Daoy (cell line): Measurements from ENCODE around the gene PLEKHD1. TPM values are rescaled to one million over a fixed set of nuclear protein-coding genes. Genes with fewer than 3 reads are reported as not detected.
"Not testable (repeated sequence)": the region's sequence is repeated elsewhere in the genome, so short reads cannot be mapped to it uniquely, and the experiment has no call there.

Source experiments
- DNase-seq: peaks from one replicate; pipeline ENCODE4 v3.0.0-alpha.2; 2015; ENCODE audit warnings: low read depth
- total RNA-seq: library from RNA; depleted of rRNA; stranded (reverse); fragments of >200 nt; shearing (Covaris generic); gene quantifications from 2 replicates; pipeline ENCODE4 v1.2.3, GENCODE V29; 2014

PLEKHD1 gene
- total RNA-seq, 1 experiment from 2014 or later = 0.06 TPM

GRCh38 chr14:69481815-69482568 is 2.5 kb upstream of the PLEKHD1 start:
- DNase-seq = no peak

DNA sequence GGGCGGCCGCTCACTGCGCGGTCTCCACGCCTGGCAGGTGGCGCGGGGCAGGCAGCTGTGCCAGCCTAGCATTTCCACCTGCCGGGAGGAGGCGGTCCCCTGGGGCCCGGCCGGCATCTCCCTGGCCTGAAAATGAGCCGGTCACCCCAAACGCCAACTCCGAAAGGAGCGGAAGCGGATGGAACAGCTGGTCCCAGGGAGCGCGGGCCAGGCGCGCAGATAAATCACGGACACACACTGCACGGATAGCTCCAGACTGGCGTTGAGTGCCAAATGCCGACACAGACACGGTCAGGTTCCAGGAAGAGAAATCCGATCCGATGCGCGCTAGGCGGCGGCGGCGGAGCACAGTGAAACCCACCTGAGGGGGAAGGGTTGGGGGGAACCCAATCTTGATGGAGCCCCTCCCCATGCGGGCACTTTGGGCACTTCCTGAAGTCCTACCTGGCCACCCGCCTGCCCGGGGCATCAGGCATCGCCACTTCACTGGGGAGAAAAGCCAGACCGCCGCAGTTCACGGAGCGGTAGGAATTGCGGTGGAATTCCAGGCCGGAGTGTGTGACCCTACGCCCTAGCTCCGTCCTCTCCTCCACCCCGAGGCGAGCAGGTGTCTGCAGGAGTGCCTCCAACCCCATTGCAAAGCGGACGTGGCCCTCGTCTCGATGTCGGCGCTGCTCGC is 624 bp upstream of the PLEKHD1 start:
- DNase-seq = peak; percentile 28

DNA sequence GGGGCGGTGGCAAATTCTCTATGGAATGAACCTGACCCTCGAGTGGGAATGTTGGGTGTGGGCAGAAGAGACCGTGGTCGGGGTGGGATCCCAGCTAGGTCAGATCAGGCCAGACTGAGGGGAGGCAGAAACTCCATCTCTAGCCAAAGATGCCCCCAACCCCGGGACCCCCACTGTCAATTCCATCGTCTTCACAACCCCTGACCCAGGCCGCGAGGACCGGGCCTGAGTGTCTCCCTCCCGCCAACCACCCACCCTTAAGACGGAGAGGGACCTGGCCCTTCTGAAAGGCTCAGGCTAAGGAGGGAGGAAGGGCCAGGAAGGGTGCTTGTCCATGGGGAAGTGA is 760 bp downstream of the PLEKHD1 start:
- no peak for DNase-seq

GRCh38 chr14:69485701-69486100 is 1.2 kb downstream of the PLEKHD1 start:
- DNase-seq = no peak

DNA sequence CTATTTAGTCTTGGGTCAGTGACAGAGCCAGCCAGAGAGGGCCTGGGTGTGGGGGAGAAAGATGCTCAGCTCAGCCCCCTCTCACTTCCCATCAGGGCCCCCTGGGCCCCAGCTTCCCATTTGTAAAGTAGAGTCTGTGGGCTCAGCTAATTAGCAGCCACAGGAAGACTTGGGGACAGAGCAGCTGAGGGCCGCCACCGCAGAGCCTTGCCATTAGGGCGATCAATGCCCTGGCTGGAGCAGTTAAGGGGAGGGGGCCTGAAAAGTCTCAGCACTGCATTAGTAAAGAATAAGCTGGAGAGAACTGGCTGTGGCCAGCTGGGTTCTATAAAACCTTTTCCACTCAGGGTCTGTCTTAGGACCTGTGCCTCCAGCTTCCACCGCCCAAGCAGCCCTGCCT is 2.7 kb downstream of the PLEKHD1 start:
- no peak for DNase-seq

DNA sequence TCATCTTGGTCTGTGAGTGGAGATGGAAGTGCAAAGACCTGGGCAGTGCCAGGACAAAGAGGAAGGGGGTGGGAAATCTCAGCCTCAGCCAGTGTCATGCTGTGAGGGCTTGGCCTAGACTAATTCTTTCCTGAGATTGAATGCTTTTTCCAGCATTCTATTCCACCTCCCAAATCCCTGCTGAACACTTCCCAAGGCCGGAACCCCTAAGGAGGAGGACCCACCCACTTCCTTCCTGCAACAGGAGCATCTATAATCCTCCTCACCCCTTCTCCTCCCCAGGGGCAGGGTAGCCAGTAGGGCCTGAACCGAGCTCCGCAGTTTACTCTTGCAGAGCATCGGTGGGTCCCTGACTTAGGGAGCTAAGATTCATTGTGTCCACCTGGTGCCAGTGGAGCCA is 3.2 kb downstream of the PLEKHD1 start:
- no peak for DNase-seq

DNA sequence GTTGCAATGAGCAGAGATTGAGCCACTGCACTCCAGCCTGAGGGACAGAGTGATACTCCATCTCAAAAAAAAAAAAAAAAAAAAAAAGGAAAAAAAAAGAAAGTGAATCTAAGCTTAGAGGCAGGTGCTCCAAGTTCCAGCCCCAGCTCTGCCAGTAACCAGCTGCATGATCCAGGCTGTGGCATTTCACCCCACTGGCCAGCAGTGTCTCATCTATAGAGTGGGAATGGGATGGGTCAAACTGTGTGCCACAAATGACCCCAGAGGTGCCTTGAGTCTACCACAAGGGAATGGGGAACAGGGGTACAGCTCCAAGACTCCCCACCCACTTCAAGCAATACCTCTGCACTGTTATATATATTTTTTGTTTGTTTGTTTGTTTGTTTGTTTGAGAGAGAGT is 5.0 kb downstream of the PLEKHD1 start:
- no peak for DNase-seq

DNA sequence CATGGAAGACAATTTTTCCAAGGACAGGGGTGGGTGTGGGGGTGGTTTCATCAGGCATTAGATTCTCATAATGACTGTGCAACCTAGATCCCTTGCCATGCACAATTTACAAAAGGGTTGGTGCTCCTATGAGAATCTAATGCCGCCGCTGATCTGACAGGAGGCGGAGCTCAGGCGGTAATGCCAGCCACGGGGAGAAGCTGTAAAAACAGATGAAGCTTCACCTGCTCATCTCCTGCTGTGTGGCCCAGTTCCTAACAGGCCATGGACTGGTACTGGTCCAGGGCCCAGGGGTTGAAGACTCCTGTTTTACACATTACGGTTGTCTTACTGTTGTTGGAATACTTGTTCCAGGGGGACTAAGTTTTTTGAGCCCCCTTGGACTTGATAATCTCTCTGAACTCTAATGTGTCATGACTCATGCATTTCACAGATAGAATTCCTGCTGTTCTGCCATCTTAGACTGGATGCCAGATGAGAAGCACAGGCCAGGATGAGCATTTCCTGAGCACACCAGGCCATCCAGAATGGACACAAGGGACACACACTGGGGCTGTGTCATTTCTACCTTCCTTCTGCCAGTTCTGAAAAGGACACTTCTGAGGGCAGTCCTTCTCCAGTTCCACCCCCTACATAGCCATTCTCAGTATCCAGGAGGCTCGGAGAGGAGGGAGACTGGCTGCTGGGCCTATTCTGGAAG is 5.8 kb downstream of the PLEKHD1 start:
- no peak for DNase-seq

DNA sequence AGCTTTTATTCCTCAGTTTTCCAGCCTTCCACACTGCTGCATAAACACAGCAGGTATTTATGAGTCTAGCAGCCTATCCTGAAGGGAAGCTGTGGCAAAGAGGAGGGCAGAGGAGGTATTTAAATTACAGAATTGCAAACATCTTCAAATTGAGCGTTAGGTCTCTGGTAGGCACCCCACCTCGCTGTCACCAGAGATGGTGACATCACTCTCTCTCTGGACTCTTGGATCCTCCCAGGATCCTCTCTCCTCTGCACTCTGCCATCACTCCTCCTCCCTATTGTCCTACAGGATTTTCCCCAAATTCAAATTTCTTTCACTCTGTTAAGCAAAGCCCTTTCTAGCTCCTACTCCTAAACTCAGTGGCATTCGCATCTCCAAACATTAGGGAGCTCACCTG is 6.7 kb downstream of the PLEKHD1 start:
- no peak for DNase-seq

DNA sequence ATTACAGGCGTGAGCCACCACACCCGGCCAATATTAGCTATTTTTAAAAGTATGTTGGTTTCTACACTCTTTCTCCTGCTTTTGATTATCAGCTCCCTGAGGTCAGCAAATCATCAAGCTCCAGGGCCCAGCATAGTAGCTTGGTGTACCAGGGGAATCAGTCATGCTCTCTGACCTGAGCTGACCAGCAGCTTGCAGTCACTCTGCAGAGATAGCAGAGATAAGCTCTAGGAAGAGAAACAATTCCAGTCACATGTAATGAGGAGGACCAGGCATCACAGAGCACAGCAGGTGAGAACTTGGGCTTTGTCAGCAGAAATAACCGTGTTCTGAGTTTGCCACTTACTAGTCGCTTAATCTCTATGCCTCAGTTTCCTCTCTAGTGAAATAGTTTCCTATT is 8.5 kb downstream of the PLEKHD1 start:
- no peak for DNase-seq

DNA sequence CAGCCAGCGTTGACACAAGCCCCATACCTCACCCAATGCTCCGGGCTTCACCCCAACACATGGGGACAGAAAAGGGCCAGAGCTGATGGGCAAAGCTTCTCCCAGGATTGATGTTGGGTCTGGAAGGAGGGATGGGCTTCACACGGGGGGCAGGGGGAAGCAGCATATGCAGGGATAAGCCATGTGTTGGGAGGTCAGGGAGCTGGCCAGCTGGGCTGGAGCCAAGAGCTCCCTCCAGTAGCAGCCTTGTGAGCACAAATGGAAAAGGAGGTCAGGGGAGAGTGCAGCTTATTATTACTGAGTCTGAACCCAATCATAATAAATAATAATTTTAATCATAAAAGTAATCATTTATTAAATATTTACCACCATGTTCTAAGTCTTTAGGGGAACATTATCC is 9.3 kb downstream of the PLEKHD1 start:
- DNase-seq = no peak

GRCh38 chr14:69495341-69495921 is 10.9 kb downstream of the PLEKHD1 start:
- no peak for DNase-seq

DNA sequence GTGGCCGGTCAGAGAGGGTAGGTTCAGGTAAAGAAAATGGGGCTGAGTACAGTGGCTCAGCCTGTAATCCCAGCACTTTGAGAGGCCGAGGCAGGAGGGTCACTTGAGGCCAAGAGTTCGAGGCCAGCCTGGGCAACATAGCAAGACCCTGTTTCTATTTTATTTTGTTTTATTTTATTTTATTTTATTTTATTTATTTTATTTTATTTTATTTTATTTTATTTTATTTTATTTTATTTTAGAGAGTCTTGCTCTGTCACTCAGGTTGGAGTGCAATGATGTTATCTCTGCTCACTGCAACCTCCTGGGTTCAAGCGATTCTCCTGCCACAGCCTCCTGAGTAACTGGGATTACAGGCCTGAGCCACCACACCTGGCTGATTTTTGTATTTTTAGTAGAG is 13.3 kb downstream of the PLEKHD1 start:
- DNase-seq = not testable (repeated sequence)

DNA sequence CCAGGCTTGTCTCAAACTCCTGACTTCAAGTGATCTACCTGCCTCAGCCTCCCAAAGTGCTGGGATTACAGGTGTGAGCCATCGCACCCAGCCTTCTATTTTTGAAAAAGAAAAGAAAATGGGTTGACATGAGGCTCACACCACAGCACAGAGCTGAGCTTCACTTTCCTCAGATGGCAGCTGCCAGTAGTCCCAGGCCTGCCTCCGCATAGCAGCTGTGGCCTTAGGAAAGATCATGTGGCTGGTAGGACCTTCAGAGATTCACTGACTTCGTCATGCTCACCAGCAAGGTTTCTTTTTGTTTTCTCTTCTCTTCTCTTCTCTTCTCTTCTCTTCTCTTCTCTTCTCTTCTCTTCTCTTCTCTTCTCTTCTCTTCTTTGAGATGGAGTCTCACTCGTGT is 13.8 kb downstream of the PLEKHD1 start:
- not testable (repeated sequence) for DNase-seq

- no peak for DNase-seq
These were observed 14.9 kb downstream of the PLEKHD1 start for GRCh38 chr14:69499436-69499835.

DNA sequence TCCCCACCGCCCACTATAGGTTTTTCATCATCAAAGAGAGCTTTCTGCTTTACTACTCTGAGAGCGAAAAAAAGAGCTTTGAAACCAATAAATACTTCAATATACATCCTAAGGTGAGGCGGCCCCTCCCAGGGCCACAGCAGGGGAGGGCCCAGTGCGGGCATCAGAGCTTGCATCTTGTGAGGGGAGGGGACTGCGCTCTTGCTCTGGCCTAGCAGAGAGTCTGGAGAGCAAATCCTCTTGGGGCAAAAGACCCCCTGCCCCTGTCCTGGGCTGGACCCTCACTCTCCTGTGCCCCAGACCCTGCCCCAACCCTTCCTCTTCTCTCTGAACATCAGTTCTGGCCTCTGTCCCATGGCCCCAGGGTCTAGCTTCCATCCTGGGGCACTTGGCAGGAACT is 15.6 kb downstream of the PLEKHD1 start:
- DNase-seq = no peak

DNA sequence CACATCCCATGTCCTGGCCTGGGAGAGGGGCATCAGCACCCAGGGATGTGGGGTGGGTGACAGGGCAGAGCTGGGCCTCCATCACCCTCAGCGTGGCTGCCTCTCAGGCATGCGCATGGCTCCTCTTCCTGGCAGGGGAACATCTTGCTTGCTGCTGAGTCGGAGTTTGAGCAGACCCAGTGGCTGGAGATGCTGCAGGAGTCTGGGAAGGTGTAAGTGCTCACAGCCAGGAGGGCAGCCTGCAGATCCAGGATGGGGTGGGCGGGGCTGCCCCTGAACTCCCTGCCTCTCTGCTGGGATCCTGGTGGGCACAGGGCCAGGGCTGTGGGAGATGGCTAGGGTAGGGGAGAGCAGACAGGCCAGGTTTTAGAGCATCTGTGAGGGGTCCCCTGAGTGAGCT is 16.2 kb downstream of the PLEKHD1 start:
- no peak for DNase-seq

- DNase-seq = peak; percentile 40
These were observed 16.9 kb downstream of the PLEKHD1 start for GRCh38 chr14:69501423-69501838.

- no peak for DNase-seq
These were observed 20.2 kb downstream of the PLEKHD1 start for GRCh38 chr14:69504775-69505174.

DNA sequence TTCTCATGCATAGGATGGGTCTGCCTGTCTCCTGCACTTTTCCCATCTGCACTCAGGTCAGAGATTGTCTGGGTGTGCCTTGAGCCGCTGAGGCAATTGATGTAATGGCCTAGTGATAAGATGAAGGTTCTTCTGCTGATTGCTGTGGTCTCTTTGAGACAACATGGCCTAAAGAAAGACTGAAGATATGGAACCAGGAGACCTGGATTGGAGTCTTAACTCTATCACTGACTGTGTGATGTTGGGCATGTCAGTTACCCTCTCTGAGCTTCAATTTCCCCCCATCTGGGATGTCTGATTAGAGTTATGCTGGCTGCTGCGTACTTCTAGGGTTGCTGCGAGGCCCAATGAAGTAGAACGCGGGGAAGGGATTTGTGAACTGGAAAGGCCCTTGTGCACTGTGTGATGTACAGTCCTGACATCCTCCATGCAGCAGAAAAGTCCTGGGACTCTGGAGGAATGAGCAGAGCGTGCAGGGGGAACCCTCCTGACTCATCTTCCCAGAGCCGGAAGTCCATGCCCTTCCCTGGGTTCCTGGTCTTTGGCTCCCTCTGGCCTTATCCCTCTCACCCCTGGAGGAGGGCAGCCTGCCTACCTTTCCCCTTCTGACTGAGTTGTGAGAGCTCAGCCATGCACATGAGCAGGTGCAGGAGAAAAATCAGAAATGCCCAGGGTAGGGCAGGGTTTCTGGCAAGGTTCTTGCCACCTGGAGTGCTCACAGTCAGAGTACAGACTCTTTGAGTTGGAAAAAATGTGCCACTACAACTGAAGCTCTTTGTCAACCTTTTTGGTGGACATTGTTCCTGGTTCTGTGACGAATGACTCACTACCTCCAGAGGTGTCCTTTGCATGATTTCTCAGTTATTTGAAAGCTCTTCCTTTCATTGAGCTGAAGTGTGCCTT is 21.1 kb downstream of the PLEKHD1 start:
- DNase-seq = peak; percentile 41

DNA sequence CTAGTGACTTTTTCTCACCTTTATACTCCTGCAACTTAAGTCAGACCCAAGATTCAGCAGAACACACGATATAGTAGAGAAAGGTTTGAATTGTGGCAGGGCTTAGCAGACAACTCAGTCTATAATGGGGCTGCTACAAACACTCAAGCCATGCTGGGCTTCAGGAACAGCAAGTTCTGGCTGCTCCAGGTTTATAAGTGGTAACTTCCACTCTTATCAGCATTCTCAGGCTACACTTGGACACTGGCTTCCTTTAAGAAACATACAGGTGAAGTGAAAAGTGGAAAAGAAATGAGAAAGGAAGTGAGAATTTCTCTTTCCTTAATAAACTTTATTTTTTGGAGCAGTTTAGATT is 21.7 kb downstream of the PLEKHD1 start:
- no peak for DNase-seq
